ENCODE data around the gene SRSF11. TPM values are rescaled to one million over a fixed set of nuclear protein-coding genes. Genes with fewer than 3 reads are reported as not detected.
"Not testable (repeated sequence)": the region's sequence is repeated elsewhere in the genome, so short reads cannot be mapped to it uniquely, and the experiment has no call there.

The SRSF11 gene
- polyA plus RNA-seq, 1 donor from 2014 or later: 84.2 TPM

GRCh38 chr1:70205434-70206118, 15.6 kb upstream of the SRSF11 start, which contains the start of gene LRRC40:
TSS of gene LRRC40 (minus strand) at chr1:70205579. CDS start at chr1:70205540, 39 bp downstream.
- Mint-ChIP-seq H3K27ac (peak within 1 kb of the TSS; percentile 97 to 99 (median 99)), H3K4me3 (peak within 1 kb of the TSS; percentile 96 to 100 (median 99)), H3K27me3 (no peaks in the 10 kb centered on the region), H3K9me3 (no peaks in the 10 kb centered on the region), H3K36me3 (no peaks in the 10 kb centered on the region), H3K4me1 (peaks cover 46 to 57% (median 54%) of the 10 kb centered on the region in 3 donors)

- not testable (repeated sequence) for H3K9me3 Mint-ChIP-seq, H3K27me3 Mint-ChIP-seq, H3K36me3 Mint-ChIP-seq
- H3K4me3 Mint-ChIP-seq: peak overlapping the region; percentile 96 to 100 (median 99)
- H3K27ac Mint-ChIP-seq: peak overlapping the region in 2 of 3 donors; percentile 97 to 99
- H3K4me1 Mint-ChIP-seq: peaks cover 47 to 57% (median 53%) of the 10 kb centered on the region in 3 donors
Measured at GRCh38 chr1:70206833-70207232, 14.3 kb upstream of the SRSF11 start.

- no peaks in the 10 kb centered on the region for H3K27me3 Mint-ChIP-seq
Measured at GRCh38 chr1:70207492-70207891, 13.7 kb upstream of the SRSF11 start.

GRCh38 chr1:70208292-70208691, 12.9 kb upstream of the SRSF11 start:
- Mint-ChIP-seq H3K27me3 (no peaks in the 10 kb centered on the region), H3K4me1 (peaks cover 35 to 51% (median 47%) of the 10 kb centered on the region in 3 donors), H3K27ac (peak overlapping the region in 2 of 3 donors; percentile 35 to 64), H3K36me3 (peaks cover 1% of the 10 kb centered on the region), H3K4me3 (peak overlapping the region in 1 of 4 donors; percentile 67), H3K9me3 (no peaks in the 10 kb centered on the region)

More at GRCh38 chr1:70207492-70207891, 13.7 kb upstream of the SRSF11 start:
- Mint-ChIP-seq H3K27ac (peak overlapping the region in 2 of 3 donors; percentile 57 to 87), H3K36me3 (no peaks in the 10 kb centered on the region), H3K9me3 (no peaks in the 10 kb centered on the region), H3K4me3 (peak overlapping the region in 3 of 4 donors; percentile 79 to 100 (median 85)), H3K4me1 (peaks cover 41 to 53% (median 52%) of the 10 kb centered on the region in 3 donors)

GRCh38 chr1:70210820-70211219, 10.4 kb upstream of the SRSF11 start:
- peaks cover 18 to 30% (median 29%) of the 10 kb centered on the region in 3 donors for H3K4me1 Mint-ChIP-seq
- peaks cover 1% of the 10 kb centered on the region for H3K36me3 Mint-ChIP-seq
- H3K4me3 Mint-ChIP-seq: peak overlapping the region in 1 of 4 donors; percentile 26
- H3K27ac Mint-ChIP-seq: no peak overlapping the region
- H3K9me3 Mint-ChIP-seq: no peaks in the 10 kb centered on the region
- H3K27me3 Mint-ChIP-seq: no peaks in the 10 kb centered on the region

- Mint-ChIP-seq H3K27ac (no peak overlapping the region), H3K4me1 (peaks cover 18 to 26% (median 22%) of the 10 kb centered on the region in 3 donors), H3K27me3 (no peaks in the 10 kb centered on the region), H3K4me3 (no peak overlapping the region), H3K36me3 (peaks cover 1% of the 10 kb centered on the region), H3K9me3 (no peaks in the 10 kb centered on the region)
Measured at GRCh38 chr1:70211541-70211940, 9.6 kb upstream of the SRSF11 start.

- peak overlapping the region; percentile 32 to 86 (median 64) for H3K4me3 Mint-ChIP-seq
- peaks cover 2% of the 10 kb centered on the region for H3K36me3 Mint-ChIP-seq
- no peaks in the 10 kb centered on the region for H3K27me3 Mint-ChIP-seq
- H3K27ac Mint-ChIP-seq: peak overlapping the region; percentile 59 to 95 (median 89)
- peaks cover 26 to 47% (median 38%) of the 10 kb centered on the region in 3 donors for H3K4me1 Mint-ChIP-seq
- no peaks in the 10 kb centered on the region for H3K9me3 Mint-ChIP-seq
Measured at GRCh38 chr1:70220015-70220414, 1.2 kb upstream of the SRSF11 start.

GRCh38 chr1:70220517-70221237, 503 bp upstream of the SRSF11 start:
- no peaks in the 10 kb centered on the region for H3K27me3 Mint-ChIP-seq
- no peaks in the 10 kb centered on the region for H3K9me3 Mint-ChIP-seq
- H3K4me1 Mint-ChIP-seq: peaks cover 26 to 43% (median 38%) of the 10 kb centered on the region in 3 donors
- peak overlapping the region; percentile 95 to 98 (median 96) for H3K27ac Mint-ChIP-seq
- peak overlapping the region; percentile 90 to 96 (median 94) for H3K4me3 Mint-ChIP-seq
- peaks cover 2% of the 10 kb centered on the region for H3K36me3 Mint-ChIP-seq

GRCh38 chr1:70222716-70223235, 1.6 kb downstream of the SRSF11 start:
- Mint-ChIP-seq H3K4me3 (peak overlapping the region in 3 of 4 donors; percentile 90 to 96 (median 95)), H3K9me3 (no peaks in the 10 kb centered on the region), H3K4me1 (peaks cover 28 to 52% (median 44%) of the 10 kb centered on the region in 3 donors), H3K27me3 (no peaks in the 10 kb centered on the region), H3K27ac (peak overlapping the region; percentile 95 to 98 (median 96)), H3K36me3 (peaks cover 2% of the 10 kb centered on the region)

GRCh38 chr1:70224954-70225353, 3.8 kb downstream of the SRSF11 start:
- Mint-ChIP-seq H3K4me1 (peaks cover 30 to 50% (median 44%) of the 10 kb centered on the region in 3 donors), H3K9me3 (no peaks in the 10 kb centered on the region), H3K36me3 (peaks cover 2% of the 10 kb centered on the region), H3K4me3 (no peak overlapping the region), H3K27me3 (no peaks in the 10 kb centered on the region), H3K27ac (peak overlapping the region in 1 of 3 donors; percentile 98)

- Mint-ChIP-seq H3K27ac (peak overlapping the region in 1 of 3 donors; percentile 2), H3K36me3 (peaks cover 2% of the 10 kb centered on the region), H3K4me1 (peaks cover 25 to 35% (median 32%) of the 10 kb centered on the region in 3 donors), H3K4me3 (no peak overlapping the region), H3K27me3 (no peaks in the 10 kb centered on the region), H3K9me3 (no peaks in the 10 kb centered on the region)
Measured at GRCh38 chr1:70227439-70227838, 6.3 kb downstream of the SRSF11 start.

- peaks cover 4% of the 10 kb centered on the region for H3K36me3 Mint-ChIP-seq
- peaks cover 15 to 26% (median 20%) of the 10 kb centered on the region in 3 donors for H3K4me1 Mint-ChIP-seq
- H3K27ac Mint-ChIP-seq: peak overlapping the region in 1 of 3 donors; percentile 41
- no peaks in the 10 kb centered on the region for H3K9me3 Mint-ChIP-seq
- H3K4me3 Mint-ChIP-seq: no peak overlapping the region
- H3K27me3 Mint-ChIP-seq: no peaks in the 10 kb centered on the region
Measured at GRCh38 chr1:70228670-70229069, 7.5 kb downstream of the SRSF11 start.

GRCh38 chr1:70231475-70231874, 10.3 kb downstream of the SRSF11 start:
- peaks cover 5 to 14% (median 9%) of the 10 kb centered on the region in 3 donors for H3K4me1 Mint-ChIP-seq
- H3K9me3 Mint-ChIP-seq: no peaks in the 10 kb centered on the region

GRCh38 chr1:70234733-70235132, 13.6 kb downstream of the SRSF11 start:
- Mint-ChIP-seq H3K27me3 (no peaks in the 10 kb centered on the region), H3K27ac (no peak overlapping the region), H3K36me3 (peaks cover 4% of the 10 kb centered on the region), H3K4me1 (peaks cover 0 to 2% (median 0%) of the 10 kb centered on the region in 3 donors), H3K9me3 (no peaks in the 10 kb centered on the region), H3K4me3 (no peak overlapping the region)

More at GRCh38 chr1:70231475-70231874, 10.3 kb downstream of the SRSF11 start:
- Mint-ChIP-seq H3K4me3 (no peak overlapping the region), H3K36me3 (peaks cover 4% of the 10 kb centered on the region), H3K27me3 (no peaks in the 10 kb centered on the region), H3K27ac (no peak overlapping the region)

- Mint-ChIP-seq H3K4me1 (no peaks in the 10 kb centered on the region), H3K9me3 (no peaks in the 10 kb centered on the region), H3K27me3 (no peaks in the 10 kb centered on the region), H3K36me3 (peaks cover 2% of the 10 kb centered on the region), H3K4me3 (no peak overlapping the region), H3K27ac (peak overlapping the region in 1 of 3 donors; percentile 55)
Measured at GRCh38 chr1:70239940-70240339, 18.8 kb downstream of the SRSF11 start.

Measured in IgD-negative memory B cell (primary cell).